Esophagus squamous epithelium (tissue), 4 donors: Measurements from ENCODE around the gene AFM.

ENCODE experiments used
- CTCF ChIP-seq, 6 experiments: fragments of 450-650 bp in 4 of 6; fragments of 200-600 bp in 2 of 6; sonication (generic) in 2 of 6; IDR thresholded peaks; one replicate each; pipeline ENCODE4 v1.5.1; 2016 to 2019; ENCODE audit warnings: antibody characterized with exemption in 6 of 6, mild to moderate bottlenecking in 4 of 6, moderate library complexity in 4 of 6
- POLR2A ChIP-seq, 4 donors: fragments of 450-650 bp; IDR thresholded peaks; one replicate each; pipeline ENCODE4 v1.6.1; 2017; ENCODE audit warnings: antibody characterized with exemption in 4 of 4, mild to moderate bottlenecking in 4 of 4, moderate library complexity in 3 of 4

DNA sequence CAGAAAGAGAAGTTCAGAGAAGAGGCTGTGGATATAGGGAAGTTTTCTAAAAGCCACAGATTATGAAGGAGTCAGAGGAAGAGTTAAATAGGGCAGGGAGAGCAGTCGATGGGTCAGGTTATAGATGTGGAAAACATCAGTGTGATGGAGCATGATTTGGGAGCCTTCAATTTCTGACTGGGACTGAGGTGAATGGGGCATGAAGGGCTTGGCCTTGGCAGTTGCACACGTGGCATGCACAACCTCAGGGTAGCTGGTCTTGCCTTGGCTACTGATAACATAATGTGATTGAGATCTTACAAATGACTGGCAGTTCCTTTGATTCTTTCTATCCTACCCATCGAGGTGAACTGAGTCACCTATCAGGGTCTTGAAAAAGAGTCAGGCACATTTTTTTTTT lies 59.7 kb downstream of the AFM start:
- TF ChIP-seq CTCF (IDR thresholded peaks at IDR 0.05) (no peak), POLR2A (IDR thresholded peaks at IDR 0.05) (no peak)
